CD4-positive, alpha-beta T cell (primary cell): ENCODE data around the gene ZMAT3. TPM values are rescaled to one million over a fixed set of nuclear protein-coding genes. Genes with fewer than 3 reads are reported as not detected.

Experiments
- ATAC-seq: fragments of 200-7000 bp; cut with Tn5 transposase; one replicate; pipeline ENCODE4 v1.10.0; 2022; ENCODE audit warnings: mild to moderate bottlenecking; ENCODE audit not compliant: poor library complexity
- CTCF ChIA-PET: fragments of 350-600 bp; sonication (Branson Sonifier 250); formaldehyde crosslinking; loops from one replicate; lab custom pipeline; 2021; ENCODE audit warnings: antibody characterized with exemption, inconsistent platforms; lab: Charles Lee
- POLR2A ChIA-PET: fragments of 350-600 bp; sonication (Branson Sonifier 250); formaldehyde crosslinking; loops from one replicate; lab custom pipeline; 2021; ENCODE audit warnings: antibody characterized with exemption, inconsistent platforms; lab: Charles Lee
- DNase-seq, 14 experiments: peaks; one replicate each; pipeline ENCODE4 v3.0.0-alpha.2; 2013 to 2020; ENCODE audit warnings: mixed read lengths in 2 of 14
- H3K27ac ChIP-seq, 2 donors: one replicate each; pipeline versions ENCODE4 v1.5.1 to v1.7.0; 2013; ENCODE audit warnings: low read length in 2 of 2, low read depth in 1 of 2, mild to moderate bottlenecking in 1 of 2
- H3K27me3 ChIP-seq, 2 experiments: 1 replicate in 1 of 2; 2 replicates in 1 of 2; pipeline versions ENCODE4 v1.6.1 to v1.7.0; 2013; ENCODE audit warnings: low read length in 2 of 2, control low read depth in 1 of 2, mild to moderate bottlenecking in 1 of 2, moderate library complexity in 1 of 2; ENCODE audit not compliant: insufficient read depth in 2 of 2, control insufficient read depth in 1 of 2
- H3K36me3 ChIP-seq: one replicate; pipeline ENCODE4 v1.6.1; 2013; ENCODE audit warnings: low read length, control low read depth; ENCODE audit not compliant: insufficient read depth
- H3K4me1 ChIP-seq: one replicate; pipeline ENCODE4 v1.6.1; 2013; ENCODE audit warnings: low read length, control low read depth; ENCODE audit not compliant: insufficient read depth
- H3K4me3 ChIP-seq: one replicate; pipeline ENCODE4 v1.5.1; 2013; ENCODE audit warnings: mild to moderate bottlenecking, low read length, moderate library complexity
- H3K9me3 ChIP-seq, 2 experiments: 1 replicate in 1 of 2; 2 replicates in 1 of 2; pipeline versions ENCODE4 v1.6.1 to v1.7.0; 2013; ENCODE audit warnings: low read length in 2 of 2, mild to moderate bottlenecking in 2 of 2, control low read depth in 1 of 2, moderate library complexity in 1 of 2; ENCODE audit not compliant: control insufficient read depth in 1 of 2, insufficient read depth in 1 of 2
- H3K27ac Mint-ChIP-seq: one replicate; pipeline ENCODE4 v1.8.0; 2020; ENCODE audit warnings: mixed read lengths
- H3K27me3 Mint-ChIP-seq: one replicate; pipeline ENCODE4 v1.8.0; 2021; ENCODE audit warnings: mixed read lengths
- H3K36me3 Mint-ChIP-seq: one replicate; pipeline ENCODE4 v1.8.0; 2021; ENCODE audit warnings: low read depth, mixed read lengths
- H3K4me1 Mint-ChIP-seq: one replicate; pipeline ENCODE4 v1.8.0; 2021; ENCODE audit warnings: low read depth, mixed read lengths
- H3K4me3 Mint-ChIP-seq: one replicate; pipeline ENCODE4 v1.8.0; 2020; ENCODE audit warnings: mild to moderate bottlenecking, mixed read lengths
- H3K9me3 Mint-ChIP-seq: one replicate; pipeline ENCODE4 v1.8.0; 2020; ENCODE audit warnings: mixed read lengths
- CTCF ChIP-seq: fragments of 200-600 bp; IDR thresholded peaks from one replicate; pipeline ENCODE4 v1.8.0; 2022; ENCODE audit warnings: antibody characterized with exemption, mild to moderate bottlenecking
- intact Hi-C, 2 experiments: fragments of 100-400 bp; cut with DNase I in 1 of 2; cut with micrococcal nuclease in 1 of 2; formaldehyde crosslinking; loops; one replicate each; pipeline versions ENCODE4 v1.15.1 to v1.9.0; 2023 to 2025; cut with DNase I, micrococcal nuclease
- total RNA-seq, 174 experiments: library from RNA in 2 of 174; stranded (reverse) in 2 of 174; gene quantifications; one replicate each; pipeline ENCODE4 v1.2.3 and lab custom pipeline; 2021 to 2026

The ZMAT3 gene
- total RNA-seq, 2 experiments from 2014 or later: 10.2 to 13.0 TPM

- Mint-ChIP-seq H3K36me3 (no peaks in the 10 kb centered on the region), H3K4me3 (no peak overlapping the region), H3K4me1 (no peaks in the 10 kb centered on the region), H3K27ac (no peak overlapping the region), H3K27me3 (no peaks in the 10 kb centered on the region), H3K9me3 (no peaks in the 10 kb centered on the region)
- Histone ChIP-seq H3K27me3 (no peaks in the 10 kb centered on the region), H3K4me1 (no peaks in the 10 kb centered on the region), H3K9me3 (no peaks in the 10 kb centered on the region), H3K36me3 (no peaks in the 10 kb centered on the region), H3K27ac (no peak overlapping the region), H3K4me3 (no peak overlapping the region)
- ATAC-seq: no peak
- no peak for DNase-seq
- CTCF ChIA-PET: interaction anchor here (0.5 to 1.4 kb wide), 3 partner anchors 11 to 210 kb away, joined by 3 to 4 read pairs (median 4); no protein-coding TSS in a partner anchor
- intact Hi-C loops: loop anchor here (1.0 to 10.0 kb wide), 4 partner anchors 41 to 449 kb away; partner anchors contain the start of gene PIK3CA (in 1 of the 2)
- POLR2A ChIA-PET: interaction anchor here (1.0 to 1.3 kb wide), 2 partner anchors 42 to 214 kb away, joined by 3 read pairs; partner anchors contain the start of gene PIK3CA
- no peak for TF ChIP-seq CTCF
Observed at GRCh38 chr3:179105881-179106280, 34.3 kb upstream of the ZMAT3 start.

- intact Hi-C loops: loop anchor here in 1 of 2 experiments (10.0 kb wide), 1 partner anchor 454 kb away; no protein-coding TSS in a partner anchor
- no peaks in the 10 kb centered on the region for H3K27me3 Mint-ChIP-seq
- POLR2A ChIA-PET: interaction anchor here (0.6 to 1.0 kb wide), 3 partner anchors 28 to 223 kb away, joined by 3 to 4 read pairs (median 3); no protein-coding TSS in a partner anchor
Observed at GRCh38 chr3:179100652-179101051, 29.0 kb upstream of the ZMAT3 start.

GRCh38 chr3:179098388-179099077, 26.9 kb upstream of the ZMAT3 start:
- H3K27ac ChIP-seq: no peak overlapping the region
- no peak for TF ChIP-seq CTCF
- Mint-ChIP-seq H3K4me3 (no peak overlapping the region), H3K27me3 (no peaks in the 10 kb centered on the region), H3K27ac (no peak overlapping the region), H3K9me3 (no peaks in the 10 kb centered on the region), H3K4me1 (no peaks in the 10 kb centered on the region), H3K36me3 (no peaks in the 10 kb centered on the region)
- no peaks in the 10 kb centered on the region for H3K4me1 ChIP-seq
- H3K36me3 ChIP-seq: no peaks in the 10 kb centered on the region
- intact Hi-C loops: loop anchor here in 1 of 2 experiments (5.0 kb wide), 1 partner anchor 81 kb away; no protein-coding TSS in a partner anchor
- ATAC-seq: no peak
- ChIA-PET CTCF (interaction anchor here (0.6 to 1.4 kb wide), 2 partner anchors 9 to 182 kb away, joined by 3 read pairs; no protein-coding TSS in a partner anchor), POLR2A (interaction anchor here (0.8 to 1.8 kb wide), 2 partner anchors 27 to 86 kb away, joined by 3 to 7 read pairs; partner anchors contain the start of gene ZMAT3)
- no peak for DNase-seq
- H3K4me3 ChIP-seq: no peak overlapping the region
- no peaks in the 10 kb centered on the region for H3K27me3 ChIP-seq
- H3K9me3 ChIP-seq: no peaks in the 10 kb centered on the region

More at GRCh38 chr3:179100652-179101051, 29.0 kb upstream of the ZMAT3 start:
- no peak for TF ChIP-seq CTCF
- CTCF ChIA-PET: interaction anchor here (1.5 kb wide), 1 partner anchor 215 kb away, joined by 4 read pairs; no protein-coding TSS in a partner anchor
- no peaks in the 10 kb centered on the region for H3K4me1 Mint-ChIP-seq
- H3K27ac Mint-ChIP-seq: no peak overlapping the region
- Histone ChIP-seq H3K27me3 (no peaks in the 10 kb centered on the region), H3K27ac (no peak overlapping the region), H3K4me1 (no peaks in the 10 kb centered on the region), H3K4me3 (no peak overlapping the region), H3K36me3 (no peaks in the 10 kb centered on the region), H3K9me3 (no peaks in the 10 kb centered on the region)
- H3K36me3 Mint-ChIP-seq: no peaks in the 10 kb centered on the region
- no peak overlapping the region for H3K4me3 Mint-ChIP-seq
- H3K9me3 Mint-ChIP-seq: no peaks in the 10 kb centered on the region
- ATAC-seq: no peak
- no peak for DNase-seq
